HepG2 (cell line): ENCODE measurements around the gene TEFM. TPM values are rescaled to one million over a fixed set of nuclear protein-coding genes. Genes with fewer than 3 reads are reported as not detected.

Experiments used
- ATAC-seq: fragments of 200-7000 bp; cut with Tn5 transposase; 3 replicates; pipeline ENCODE4 v1.9.1; 2020; ENCODE audit warnings: mild to moderate bottlenecking, moderate library complexity
- BruUV-seq: library from RNA; stranded (reverse); fragments of 400-500 nt; replicated peaks from 2 replicates; lab custom pipeline; 2021; lab: Mats Ljungman, UMichigan
- CTCF ChIA-PET: fragments of 300-600 bp; formaldehyde crosslinking; extraction: SDS; loops from one replicate; lab custom pipeline; 2021; ENCODE audit warnings: low total read pairs, inconsistent platforms, low intra/inter-chr PET ratio; lab: Yijun Ruan, JAX
- POLR2A ChIA-PET: fragments of 350-600 bp; sonication (Branson Sonifier 250); formaldehyde crosslinking; loops from one replicate; lab custom pipeline; 2020; ENCODE audit warnings: antibody characterized with exemption, inconsistent platforms; lab: Yijun Ruan, JAX
- DNase-seq: peaks from one replicate; pipeline ENCODE4 v3.0.0-alpha.2; 2015; ENCODE audit warnings: low spot score
- FAIRE-seq: peaks from 3 replicates; lab custom pipeline; 2011; peaks lifted over from hg19 to GRCh38; lab: Jason Lieb, UNC
- H2AFZ ChIP-seq: one replicate; pipeline ENCODE4 v1.6.1; 2011; ENCODE audit warnings: low read length, inconsistent platforms
- H3K27ac ChIP-seq: fragments of 300-600 bp; 3 replicates; pipeline ENCODE4 v1.8.0; 2011; ENCODE audit warnings: mixed run types, mild to moderate bottlenecking, mixed read lengths, low read length, inconsistent platforms; ENCODE audit not compliant: insufficient read depth; ENCODE audit errors: extremely low read length
- H3K27me3 ChIP-seq, 2 experiments: fragments of 200-600 bp in 1 of 2; 2 replicates in 1 of 2; 3 replicates in 1 of 2; pipeline versions ENCODE4 v1.6.0 to v1.8.0; 2011; ENCODE audit warnings: low read length in 2 of 2, mild to moderate bottlenecking in 2 of 2, moderate library complexity in 2 of 2, inconsistent platforms in 1 of 2; ENCODE audit not compliant: insufficient read depth in 2 of 2, control insufficient read depth in 1 of 2
- H3K36me3 ChIP-seq, 2 experiments: fragments of 200-600 bp in 1 of 2; replicated peaks in 1 of 2; 2 replicates in 1 of 2; 3 replicates in 1 of 2; pipeline versions ENCODE4 v1.5.1 to v1.8.0; 2011; ENCODE audit warnings: low read length in 2 of 2, inconsistent platforms in 1 of 2; ENCODE audit not compliant: insufficient read depth in 2 of 2, control insufficient read depth in 1 of 2
- H3K4me1 ChIP-seq: 2 replicates; pipeline ENCODE4 v1.5.1; 2012; ENCODE audit warnings: low read length, inconsistent platforms; ENCODE audit not compliant: insufficient read depth
- H3K4me2 ChIP-seq: 2 replicates; pipeline ENCODE4 v1.6.0; 2011; ENCODE audit warnings: low read depth, low read length, inconsistent platforms
- H3K4me3 ChIP-seq, 3 experiments: fragments of 200-600 bp in 1 of 3; sonication (generic), shearing (Covaris generic) in 1 of 3; replicated peaks in 1 of 3; 2 replicates each; pipeline ENCODE4 v1.5.1; 2011 to 2016; ENCODE audit warnings: low read length in 3 of 3, inconsistent platforms in 2 of 3, low read depth in 2 of 3, mild to moderate bottlenecking in 2 of 3, control low read depth in 1 of 3, mixed read lengths in 1 of 3; ENCODE audit not compliant: insufficient read depth in 1 of 3
- H3K79me2 ChIP-seq: one replicate; pipeline ENCODE4 v1.6.1; 2011; ENCODE audit warnings: low read length, inconsistent platforms; ENCODE audit not compliant: insufficient read depth
- H3K9ac ChIP-seq: 2 replicates; pipeline ENCODE4 v1.6.0; 2011; ENCODE audit warnings: mild to moderate bottlenecking, low read depth, low read length, inconsistent platforms; ENCODE audit not compliant: insufficient read depth
- H3K9me3 ChIP-seq: 2 replicates; pipeline ENCODE4 v1.5.1; 2012; ENCODE audit warnings: mild to moderate bottlenecking, low read length
- H4K20me1 ChIP-seq: 2 replicates; pipeline ENCODE4 v1.6.0; 2011; ENCODE audit warnings: inconsistent platforms, mild to moderate bottlenecking, low read length, moderate library complexity; ENCODE audit not compliant: insufficient read depth
- ASH2L ChIP-seq: fragments of 300-600, 200-600 bp; sonication (generic); IDR thresholded peaks from 2 replicates; pipeline ENCODE4 v1.7.0; 2017; ENCODE audit warnings: low read depth, mild to moderate bottlenecking, moderate library complexity, mixed read lengths, low read length; ENCODE audit not compliant: insufficient read length
- CBX5 ChIP-seq: sonication (generic); formaldehyde crosslinking; IDR thresholded peaks from 2 replicates; pipeline ENCODE4 v1.4.0; 2020; ENCODE audit warnings: missing genetic modification reagents, borderline replicate concordance
- DNMT1 ChIP-seq: sonication (generic); formaldehyde crosslinking; IDR thresholded peaks from 2 replicates; pipeline ENCODE4 v1.5.1; 2020; ENCODE audit warnings: mild to moderate bottlenecking, missing genetic modification reagents
- FOXO1 ChIP-seq: sonication (generic); formaldehyde crosslinking; IDR thresholded peaks from 2 replicates; pipeline ENCODE4 v1.4.0; 2020; ENCODE audit warnings: missing genetic modification reagents
- GABPB1 ChIP-seq: IDR thresholded peaks from 2 replicates; pipeline ENCODE4 v1.6.1; 2016; ENCODE audit warnings: mild to moderate bottlenecking, missing genetic modification reagents, moderate library complexity, missing compliant biosample characterization
- GATAD2A ChIP-seq: IDR thresholded peaks from 2 replicates; pipeline ENCODE4 v1.6.1; 2016
- KDM1A ChIP-seq: IDR thresholded peaks from 2 replicates; pipeline ENCODE4 v1.6.1; 2016; ENCODE audit warnings: missing compliant biosample characterization
- NCOR1 ChIP-seq: fragments of 200-600 bp; sonication (generic); IDR thresholded peaks from 2 replicates; pipeline ENCODE4 v1.7.0; 2017; ENCODE audit warnings: antibody characterized with exemption, low read length, borderline replicate concordance
- RBM22 ChIP-seq: fragments of 200-400 bp; formaldehyde crosslinking; optimal IDR thresholded peaks from 2 replicates; pipeline ENCODE3; 2017; ENCODE audit warnings: mild to moderate bottlenecking, low read length, moderate library complexity
- STAT5B ChIP-seq: sonication (generic); formaldehyde crosslinking; IDR thresholded peaks from 2 replicates; pipeline ENCODE4 v1.4.0; 2020; ENCODE audit warnings: missing genetic modification reagents
- TARDBP ChIP-seq: sonication (generic); formaldehyde crosslinking; IDR thresholded peaks from 2 replicates; pipeline ENCODE4 v1.8.0; 2022; ENCODE audit warnings: mild to moderate bottlenecking, missing genetic modification reagents
- XRCC5 ChIP-seq: fragments of 200-400 bp; formaldehyde crosslinking; optimal IDR thresholded peaks from 2 replicates; pipeline ENCODE3; 2017; ENCODE audit warnings: mild to moderate bottlenecking, low read length
- ZNF580 ChIP-seq: IDR thresholded peaks from 2 replicates; pipeline ENCODE4 v1.6.1; 2016; ENCODE audit warnings: low read depth, borderline replicate concordance
- ZNF652 ChIP-seq: IDR thresholded peaks from 2 replicates; pipeline ENCODE4 v1.6.1; 2016; ENCODE audit warnings: low read depth, borderline replicate concordance
- ZSCAN31 ChIP-seq: sonication (generic); formaldehyde crosslinking; IDR thresholded peaks from 2 replicates; pipeline ENCODE4 v1.5.0; 2020; ENCODE audit warnings: low read depth, mild to moderate bottlenecking, missing genetic modification reagents
- WGBS: methylation state at CpG from one replicate; pipeline ENCODE4 v1.1.6; 2017; ENCODE audit warnings: low lambda C conversion rate; 5-methylcytosine and 5-hydroxymethylcytosine counted together
- in situ Hi-C: cut with HindIII; loops from 2 replicates; pipeline ENCODE4 v1.10.0; 2017; ENCODE audit warnings: low pct_unique_long_range_greater_than_20kb; ENCODE audit not compliant: extremely low pct_ligation_motif_present
- intact Hi-C: fragments of 100-400 bp; cut with micrococcal nuclease; formaldehyde crosslinking; loops from one replicate; pipeline ENCODE4 v1.10.0; 2022; ENCODE audit not compliant: unreplicated experiment
- polyA plus RNA-seq, 8 experiments: library from polyadenylated mRNA; depleted of rRNA in 3 of 8; stranded (reverse) in 7 of 8; unstranded in 1 of 8; fragments of >200 nt; fragmentation: Illumina TruSeq in 4 of 8; extraction: Trizol in 4 of 8; gene quantifications; 2 replicates each; pipeline versions ENCODE4 v1.2.1 to v1.2.3, GENCODE V29; 2011 to 2016; ENCODE audit warnings: low read depth in 4 of 8, missing spikeins in 1 of 8, mixed read lengths in 1 of 8; ENCODE audit not compliant: insufficient read depth in 1 of 8
- total RNA-seq, 5 experiments: library from RNA; depleted of rRNA; stranded (reverse); fragments of >200 nt; fragmentation: Illumina TruSeq; extraction: Trizol; gene quantifications; 2 replicates each; pipeline ENCODE4 v1.2.3, GENCODE V29; 2016; ENCODE audit warnings: low read depth in 1 of 5
- TF ChIP-seq, protein P1 (sequence below): sonication (generic); formaldehyde crosslinking; IDR thresholded peaks from 2 replicates; pipeline ENCODE4 v1.9.0; 2022; ENCODE audit warnings: low read depth, missing genetic modification reagents

The TEFM gene
- total and polyA plus RNA-seq, 2 of the 13 experiments (the other 11 are each of a cell fraction or from before 2014, with no cell fraction given): 7.0 to 20.0 TPM

DNA sequence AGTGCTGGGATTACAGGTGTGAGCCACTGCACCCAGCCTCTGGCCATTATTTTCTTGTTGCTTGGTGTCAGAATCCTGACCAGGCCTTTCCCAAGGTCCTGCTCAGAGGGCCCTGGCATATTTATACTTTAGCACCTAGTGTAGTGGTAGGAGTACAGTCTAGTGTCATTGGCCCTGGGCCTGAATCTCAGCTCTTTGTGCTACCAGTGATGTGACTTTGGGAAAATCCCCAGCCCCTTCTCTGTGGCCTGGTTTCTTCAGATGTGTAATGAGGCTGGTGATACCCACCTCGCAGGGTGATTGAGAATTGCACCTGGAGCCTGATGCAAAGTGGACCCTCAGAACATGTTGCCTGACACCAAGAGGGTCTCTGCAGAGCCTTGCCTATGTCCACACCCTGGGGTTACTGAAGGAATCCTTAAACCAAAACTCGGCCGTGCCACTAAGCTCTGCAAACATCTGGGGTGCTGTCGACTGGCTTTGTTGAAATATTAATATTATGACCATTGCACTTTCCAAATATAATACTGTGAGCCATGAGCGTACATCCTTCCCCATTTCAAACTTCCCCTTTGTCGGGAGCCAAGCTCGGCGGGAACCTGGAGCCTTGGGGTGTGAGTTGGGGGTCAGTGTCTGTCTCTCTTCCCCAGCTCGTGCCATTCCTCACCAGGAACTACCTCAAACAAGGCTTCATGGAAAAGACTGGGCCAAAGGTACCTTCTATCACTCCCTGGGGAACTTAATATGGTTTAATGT, 46.8 kb upstream of the TEFM start:
- DNase-seq (no peak), FAIRE-seq (no peak), ATAC-seq (no peak)
- no peak overlapping the region for H3K9ac ChIP-seq
- no peaks in the 10 kb centered on the region for H3K27me3 ChIP-seq
- intact Hi-C loops: no loop called here
- H3K27ac ChIP-seq: no peak overlapping the region
- no peaks in the 10 kb centered on the region for H3K36me3 ChIP-seq
- H3K4me2 ChIP-seq: no peak overlapping the region
- WGBS: 71% methylated on average over 7 of the region's 9 CpGs
- BruUV-seq: no TSS peak
- H3K79me2 ChIP-seq: no peaks in the 10 kb centered on the region
- no peak for TF ChIP-seq DNMT1
- no peak overlapping the region for H2AFZ ChIP-seq
- POLR2A ChIA-PET: no interaction called here
- H3K4me1 ChIP-seq: peaks cover 29% of the 10 kb centered on the region
- no peak overlapping the region for H3K4me3 ChIP-seq
- CTCF ChIA-PET: no interaction called here
- no peaks in the 10 kb centered on the region for H4K20me1 ChIP-seq
- no peaks in the 10 kb centered on the region for H3K9me3 ChIP-seq
- in situ Hi-C loops: no loop called here

GRCh38 chr17:30950669-30951399, 44.8 kb upstream of the TEFM start:
- intact Hi-C loops: no loop called here
- Histone ChIP-seq H3K4me2 (peak overlapping the region; percentile 12), H3K9ac (no peak overlapping the region), H3K4me3 (no peak overlapping the region), H3K9me3 (no peaks in the 10 kb centered on the region), H3K4me1 (peaks cover 35% of the 10 kb centered on the region), H3K36me3 (no peaks in the 10 kb centered on the region), H3K27ac (no peak overlapping the region), H4K20me1 (no peaks in the 10 kb centered on the region), H3K27me3 (no peaks in the 10 kb centered on the region), H3K79me2 (no peaks in the 10 kb centered on the region), H2AFZ (no peak overlapping the region)
- peak; percentile 96 for FAIRE-seq
- 36% methylated on average over 6 of the region's 9 CpGs for whole genome bisulfite sequencing
- CTCF ChIA-PET: no interaction called here
- in situ Hi-C loops: no loop called here
- ATAC-seq: peak; percentile 94
- no TSS peak for BruUV-seq
- DNase-seq: peak; percentile 91
- POLR2A ChIA-PET: interaction anchor here (1.0 kb wide), 1 partner anchor 44 kb away, joined by 3 read pairs; no protein-coding TSS in a partner anchor
- no peak for TF ChIP-seq RBM22
- 0 out of 2 replicates have a peak, but pooled peaks have one; percentile 40 for TF ChIP-seq NCOR1
- TF ChIP-seq GABPB1 (CRISPR knock-in tag): 0 out of 2 replicates have a peak, but pooled peaks have one; percentile 29
- TF ChIP-seq XRCC5: peak; percentile 61
- peak; percentile 86 for TF ChIP-seq ZNF652
- TF ChIP-seq TARDBP (CRISPR knock-in tag): peak; percentile 65; the same call in 1 of the 2 replicates
- TF ChIP-seq, protein P1, sequence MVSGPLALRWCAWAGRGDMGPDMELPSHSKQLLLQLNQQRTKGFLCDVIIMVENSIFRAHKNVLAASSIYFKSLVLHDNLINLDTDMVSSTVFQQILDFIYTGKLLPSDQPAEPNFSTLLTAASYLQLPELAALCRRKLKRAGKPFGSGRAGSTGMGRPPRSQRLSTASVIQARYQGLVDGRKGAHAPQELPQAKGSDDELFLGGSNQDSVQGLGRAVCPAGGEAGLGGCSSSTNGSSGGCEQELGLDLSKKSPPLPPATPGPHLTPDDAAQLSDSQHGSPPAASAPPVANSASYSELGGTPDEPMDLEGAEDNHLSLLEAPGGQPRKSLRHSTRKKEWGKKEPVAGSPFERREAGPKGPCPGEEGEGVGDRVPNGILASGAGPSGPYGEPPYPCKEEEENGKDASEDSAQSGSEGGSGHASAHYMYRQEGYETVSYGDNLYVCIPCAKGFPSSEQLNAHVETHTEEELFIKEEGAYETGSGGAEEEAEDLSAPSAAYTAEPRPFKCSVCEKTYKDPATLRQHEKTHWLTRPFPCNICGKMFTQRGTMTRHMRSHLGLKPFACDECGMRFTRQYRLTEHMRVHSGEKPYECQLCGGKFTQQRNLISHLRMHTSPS (CRISPR knock-in tag): 0 out of 2 replicates have a peak, but pooled peaks have one; percentile 24
- TF ChIP-seq ASH2L: peak; percentile 38
- TF ChIP-seq KDM1A: peak; percentile 65; the same call in 1 of the 2 replicates
- no peak for TF ChIP-seq CBX5
- TF ChIP-seq ZSCAN31 (CRISPR knock-in tag): no peak
- peak; percentile 35; the same call in 1 of the 2 replicates for TF ChIP-seq FOXO1 (CRISPR knock-in tag)
- TF ChIP-seq GATAD2A (CRISPR knock-in tag): peak; percentile 78
- TF ChIP-seq STAT5B (CRISPR knock-in tag): no peak
- 0 out of 2 replicates have a peak, but pooled peaks have one; percentile 21 for TF ChIP-seq ZNF580
